GM12864 (cell line): Measurements from ENCODE around the gene KRTAP27-1.

Source experiments
- DNase-seq: peaks from one replicate; pipeline ENCODE4 v3.0.0-alpha.2; 2011; ENCODE audit warnings: low read depth
- H3K4me3 ChIP-seq: 2 replicates; pipeline ENCODE4 v1.5.1; 2011; ENCODE audit warnings: mild to moderate bottlenecking, low read depth, low read length, control low read depth
- CTCF ChIP-seq: IDR thresholded peaks from 2 replicates; pipeline ENCODE4 v1.5.1; 2011; ENCODE audit warnings: low read depth, mild to moderate bottlenecking, moderate library complexity, low read length, control low read depth, inconsistent platforms; ENCODE audit errors: missing control alignments

KRTAP27-1 gene

GRCh38 chr21:30337276-30337744, at the start of gene KRTAP27-1:
Gene KRTAP27-1 (minus strand): TSS chr21:30337694. CDS start chr21:30337668, 26 bp downstream.
- no peak within 1 kb of the TSS for H3K4me3 ChIP-seq
- DNase-seq: no peak
- TF ChIP-seq CTCF: no peak

GRCh38 chr21:30382201-30382600, 44.7 kb upstream of the KRTAP27-1 start:
- no peak for TF ChIP-seq CTCF
- no peak for DNase-seq
- H3K4me3 ChIP-seq: no peak overlapping the region

GRCh38 chr21:30372139-30372770, 34.8 kb upstream of the KRTAP27-1 start, which contains the start of gene KRTAP13-2:
Gene KRTAP13-2 (minus strand): TSS chr21:30372271. CDS start chr21:30372213, 58 bp downstream.
- no peak for DNase-seq
- H3K4me3 ChIP-seq: no peak within 1 kb of the TSS
- no peak for TF ChIP-seq CTCF

- no peak overlapping the region for H3K4me3 ChIP-seq
- DNase-seq: no peak
- TF ChIP-seq CTCF: no peak
These were observed 18.4 kb upstream of the KRTAP27-1 start for GRCh38 chr21:30355906-30356305.

GRCh38 chr21:30354308-30355005, 17.0 kb upstream of the KRTAP27-1 start:
- no peak overlapping the region for H3K4me3 ChIP-seq
- DNase-seq: no peak
- TF ChIP-seq CTCF: no peak

GRCh38 chr21:30351534-30351933, 14.0 kb upstream of the KRTAP27-1 start:
- TF ChIP-seq CTCF: no peak
- no peak overlapping the region for H3K4me3 ChIP-seq
- DNase-seq: no peak
